Measurements from ENCODE around the gene CRELD2. TPM values are rescaled to one million over a fixed set of nuclear protein-coding genes. Genes with fewer than 3 reads are reported as not detected.
A peak's percentile ranks its signal among the peaks of the same experiment; 100 is the strongest.

Gene CRELD2
- total and polyA plus RNA-seq, 2 donors from 2014 or later: 37.3 to 54.0 TPM

- H3K36me3 ChIP-seq (ENCODE audit: control insufficient read depth in 2 of 3, insufficient read depth in 3 of 3, low read length in 3 of 3): peaks cover 0 to 8% (median 0%) of the 10 kb centered on the region in 3 donors
- intact Hi-C loops (cut with DNase I): no loop called here
- no peaks in the 10 kb centered on the region for H3K27me3 ChIP-seq (ENCODE audit: control insufficient read depth, insufficient read depth, low read length)
- no peak overlapping the region for H3K4me3 ChIP-seq (ENCODE audit: low read length in 3 of 3)
- DNase-seq: peak in 1 of 5 donors; percentile 57
- peaks cover 0 to 4% (median 0%) of the 10 kb centered on the region in 3 donors for H3K4me1 ChIP-seq (ENCODE audit: control insufficient read depth in 2 of 3, insufficient read depth in 2 of 3, low read depth in 1 of 3, low read length in 3 of 3)
- FAIRE-seq: no peak
- TF ChIP-seq CTCF (IDR thresholded peaks at IDR 0.05; ENCODE audit: borderline replicate concordance, extremely low read depth, insufficient read depth): no peak
- H3K9me3 ChIP-seq (ENCODE audit: control insufficient read depth in 2 of 3, insufficient read depth in 1 of 3, low read length in 3 of 3): no peaks in the 10 kb centered on the region
- H3K9ac ChIP-seq (ENCODE audit: low read length in 3 of 3): no peak overlapping the region
- no peak overlapping the region for H3K27ac ChIP-seq (ENCODE audit: low read depth in 2 of 2, low read length in 2 of 2)
Measured at GRCh38 chr22:49913026-49913425, 5.4 kb upstream of the CRELD2 start.

DNA sequence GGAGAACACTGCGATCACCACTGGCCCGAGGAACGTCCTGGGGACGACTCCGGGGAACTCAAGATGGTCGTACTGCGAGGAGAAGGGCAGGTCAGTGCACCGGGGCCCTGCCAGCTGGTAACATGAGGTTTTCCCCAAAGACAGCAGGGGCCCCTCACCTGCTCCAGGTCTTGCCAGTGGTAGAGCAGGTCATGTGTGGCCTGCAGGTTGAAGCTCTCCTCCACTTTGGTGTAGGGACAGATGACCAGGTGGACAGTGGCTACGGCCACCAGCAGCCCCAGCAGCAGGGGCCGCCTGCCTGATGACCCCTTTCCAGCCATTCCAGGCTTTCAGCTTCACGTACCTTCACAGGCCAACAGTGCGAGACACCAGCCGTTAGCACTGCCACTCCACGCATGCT lies 5.0 kb upstream of the CRELD2 start:
- H3K27me3 ChIP-seq (ENCODE audit: control insufficient read depth, insufficient read depth, low read length): no peaks in the 10 kb centered on the region
- no peak overlapping the region for H3K27ac ChIP-seq (ENCODE audit: low read depth in 2 of 2, low read length in 2 of 2)
- H3K4me3 ChIP-seq (ENCODE audit: low read length in 3 of 3): no peak overlapping the region
- no peak for TF ChIP-seq CTCF (IDR thresholded peaks at IDR 0.05; ENCODE audit: borderline replicate concordance, extremely low read depth, insufficient read depth)
- intact Hi-C loops (cut with DNase I): no loop called here
- FAIRE-seq (no peak), DNase-seq (peak in 1 of 5 donors; percentile 35)
- H3K9me3 ChIP-seq (ENCODE audit: control insufficient read depth in 2 of 3, insufficient read depth in 1 of 3, low read length in 3 of 3): no peaks in the 10 kb centered on the region
- peaks cover 0 to 4% (median 0%) of the 10 kb centered on the region in 3 donors for H3K4me1 ChIP-seq (ENCODE audit: control insufficient read depth in 2 of 3, insufficient read depth in 2 of 3, low read depth in 1 of 3, low read length in 3 of 3)
- H3K36me3 ChIP-seq (ENCODE audit: control insufficient read depth in 2 of 3, insufficient read depth in 3 of 3, low read length in 3 of 3): peaks cover 0 to 8% (median 0%) of the 10 kb centered on the region in 3 donors
- no peak overlapping the region for H3K9ac ChIP-seq (ENCODE audit: low read length in 3 of 3)

DNA sequence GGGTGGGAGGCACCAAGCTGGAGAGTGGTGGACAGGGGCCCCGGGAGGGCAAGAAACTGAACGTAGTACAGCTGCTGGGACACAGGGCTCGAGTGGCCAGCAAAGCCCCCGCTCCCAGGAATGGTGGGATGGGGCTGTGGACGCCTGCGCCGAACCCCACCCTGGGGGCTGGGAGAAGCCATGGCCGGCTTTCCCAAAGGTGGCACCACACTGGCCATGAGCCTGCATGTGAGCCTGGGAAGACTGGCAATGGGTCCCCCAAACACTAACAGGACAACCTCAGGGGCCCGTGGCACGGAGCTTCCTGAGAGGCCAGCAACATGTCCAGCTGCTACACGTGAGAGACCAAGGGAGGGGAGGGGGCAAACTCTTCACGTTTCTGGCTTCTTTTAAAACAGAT lies 4.2 kb upstream of the CRELD2 start:
- Histone ChIP-seq H3K4me1 (ENCODE audit: control insufficient read depth in 2 of 3, insufficient read depth in 2 of 3, low read depth in 1 of 3, low read length in 3 of 3) (peaks cover 0 to 9% (median 0%) of the 10 kb centered on the region in 3 donors), H3K27ac (ENCODE audit: low read depth in 2 of 2, low read length in 2 of 2) (no peak overlapping the region), H3K9ac (ENCODE audit: low read length in 3 of 3) (no peak overlapping the region), H3K9me3 (ENCODE audit: control insufficient read depth in 2 of 3, insufficient read depth in 1 of 3, low read length in 3 of 3) (no peaks in the 10 kb centered on the region), H3K27me3 (ENCODE audit: control insufficient read depth, insufficient read depth, low read length) (no peaks in the 10 kb centered on the region), H3K36me3 (ENCODE audit: control insufficient read depth in 2 of 3, insufficient read depth in 3 of 3, low read length in 3 of 3) (peaks cover 0 to 8% (median 0%) of the 10 kb centered on the region in 3 donors), H3K4me3 (ENCODE audit: low read length in 3 of 3) (no peak overlapping the region)
- FAIRE-seq (no peak), DNase-seq (peak in 1 of 5 donors; percentile 50)
- intact Hi-C loops (cut with DNase I): no loop called here
- no peak for TF ChIP-seq CTCF (IDR thresholded peaks at IDR 0.05; ENCODE audit: borderline replicate concordance, extremely low read depth, insufficient read depth)

DNA sequence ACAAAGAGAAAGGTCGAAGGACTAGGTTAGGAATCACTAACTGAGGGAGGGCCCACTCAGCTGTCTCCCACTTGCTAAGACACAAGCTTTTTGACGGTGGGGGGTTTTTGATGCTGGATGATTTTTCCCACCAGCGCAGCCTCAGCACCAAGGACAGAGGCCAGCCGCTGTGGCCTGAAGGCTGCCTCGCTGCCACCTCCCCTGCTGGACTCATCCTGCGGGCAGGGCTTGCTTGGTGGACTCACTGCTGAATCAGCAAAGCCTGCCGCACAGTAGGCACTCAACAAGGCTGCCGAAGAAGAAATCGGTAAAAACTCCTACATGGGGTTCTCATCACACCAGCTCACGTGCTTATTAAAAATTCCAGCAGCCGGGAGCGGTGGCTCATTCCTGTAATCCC lies 2.8 kb upstream of the CRELD2 start:
- FAIRE-seq (no peak), DNase-seq (peak in 1 of 5 donors; percentile 67)
- H3K27ac ChIP-seq (ENCODE audit: low read depth in 2 of 2, low read length in 2 of 2): no peak overlapping the region
- H3K9me3 ChIP-seq (ENCODE audit: control insufficient read depth in 2 of 3, insufficient read depth in 1 of 3, low read length in 3 of 3): no peaks in the 10 kb centered on the region
- no peak overlapping the region for H3K4me3 ChIP-seq (ENCODE audit: low read length in 3 of 3)
- intact Hi-C loops (cut with DNase I): no loop called here
- peaks cover 0 to 10% (median 0%) of the 10 kb centered on the region in 3 donors for H3K4me1 ChIP-seq (ENCODE audit: control insufficient read depth in 2 of 3, insufficient read depth in 2 of 3, low read depth in 1 of 3, low read length in 3 of 3)
- H3K27me3 ChIP-seq (ENCODE audit: control insufficient read depth, insufficient read depth, low read length): no peaks in the 10 kb centered on the region
- no peak for TF ChIP-seq CTCF (IDR thresholded peaks at IDR 0.05; ENCODE audit: borderline replicate concordance, extremely low read depth, insufficient read depth)
- H3K9ac ChIP-seq (ENCODE audit: low read length in 3 of 3): no peak overlapping the region
- H3K36me3 ChIP-seq (ENCODE audit: control insufficient read depth in 2 of 3, insufficient read depth in 3 of 3, low read length in 3 of 3): peaks cover 0 to 8% (median 5%) of the 10 kb centered on the region in 3 donors

Measured in kidney (tissue), 14 donors.